IMR-90 (cell line): ENCODE measurements around the gene ACAD10. TPM values are rescaled to one million over a fixed set of nuclear protein-coding genes. Genes with fewer than 3 reads are reported as not detected.

Experiments
- ATAC-seq: fragments of 200-7000 bp; cut with Tn5 transposase; 2 replicates; pipeline ENCODE4 v1.9.1; 2020; ENCODE audit warnings: low read depth, mild to moderate bottlenecking, moderate library complexity
- BruUV-seq: library from RNA; stranded (reverse); fragments of 400-500 nt; replicated peaks from 2 replicates; lab custom pipeline; 2021; lab: Mats Ljungman, UMichigan
- CTCF ChIA-PET: fragments of 300-600 bp; formaldehyde crosslinking; extraction: SDS; loops from one replicate; lab custom pipeline; 2021; ENCODE audit warnings: antibody characterized with exemption; lab: Yijun Ruan, JAX
- POLR2A ChIA-PET: fragments of 300-600 bp; sonication (Branson Sonifier 250); formaldehyde crosslinking; loops from one replicate; lab custom pipeline; 2022; ENCODE audit warnings: antibody characterized with exemption; ENCODE audit not compliant: unreplicated experiment; lab: Charles Lee
- DNase-seq: peaks from one replicate; pipeline ENCODE4 v3.0.0; 2013
- H2AFZ ChIP-seq: replicated peaks from 2 replicates; pipeline ENCODE3; 2013; ENCODE audit warnings: low read length, mild to moderate bottlenecking; ENCODE audit not compliant: poor library complexity
- H2AK5ac ChIP-seq: 2 replicates; pipeline ENCODE4 v1.6.1; 2013; ENCODE audit warnings: low read depth, low read length, inconsistent platforms
- H2AK9ac ChIP-seq: replicated peaks from 2 replicates; pipeline ENCODE3; 2013; ENCODE audit warnings: mild to moderate bottlenecking, low read depth, low read length, moderate library complexity; ENCODE audit not compliant: poor library complexity
- H2BK120ac ChIP-seq: 2 replicates; pipeline ENCODE4 v1.6.1; 2013; ENCODE audit warnings: low read depth, low read length, inconsistent platforms
- H2BK15ac ChIP-seq: 3 replicates; pipeline ENCODE4 v1.6.1; 2013; ENCODE audit warnings: low read depth, low read length, inconsistent platforms
- H2BK20ac ChIP-seq: 2 replicates; pipeline ENCODE4 v1.6.1; 2013; ENCODE audit warnings: low read depth, mild to moderate bottlenecking, inconsistent platforms, low read length, moderate library complexity
- H2BK5ac ChIP-seq: 2 replicates; pipeline ENCODE4 v1.6.1; 2013; ENCODE audit warnings: mild to moderate bottlenecking, low read depth, low read length, inconsistent platforms; ENCODE audit not compliant: poor library complexity, severe bottlenecking
- H3K14ac ChIP-seq: replicated peaks from 2 replicates; pipeline ENCODE4 v1.6.1; 2013; ENCODE audit warnings: low read depth, low read length, inconsistent platforms
- H3K18ac ChIP-seq: 2 replicates; pipeline ENCODE4 v1.6.1; 2013; ENCODE audit warnings: low read depth, low read length, control low read depth
- H3K23ac ChIP-seq: 2 replicates; pipeline ENCODE4 v1.6.1; 2013; ENCODE audit warnings: low read depth, low read length, inconsistent platforms
- H3K27ac ChIP-seq: 2 replicates; pipeline ENCODE4 v1.5.1; 2013; ENCODE audit warnings: mild to moderate bottlenecking, control low read depth, low read length; ENCODE audit not compliant: insufficient read depth
- H3K27me3 ChIP-seq: 2 replicates; pipeline ENCODE4 v1.6.1; 2013; ENCODE audit warnings: low read length; ENCODE audit not compliant: control insufficient read depth, insufficient read depth
- H3K36me3 ChIP-seq: 2 replicates; pipeline ENCODE4 v1.6.1; 2013; ENCODE audit warnings: low read length, mixed read lengths; ENCODE audit not compliant: control insufficient read depth, insufficient read depth
- H3K4ac ChIP-seq: 2 replicates; pipeline ENCODE4 v1.6.1; 2013; ENCODE audit warnings: low read depth, low read length, inconsistent platforms
- H3K4me1 ChIP-seq: 2 replicates; pipeline ENCODE4 v1.6.1; 2013; ENCODE audit warnings: low read length, mixed read lengths; ENCODE audit not compliant: control insufficient read depth, insufficient read depth
- H3K4me2 ChIP-seq: 2 replicates; pipeline ENCODE4 v1.6.1; 2013; ENCODE audit warnings: low read depth, mild to moderate bottlenecking, control low read depth, low read length, moderate library complexity
- H3K4me3 ChIP-seq: 2 replicates; pipeline ENCODE4 v1.5.1; 2013; ENCODE audit warnings: low read depth, mild to moderate bottlenecking, control low read depth, low read length, moderate library complexity; ENCODE audit not compliant: insufficient read depth
- H3K56ac ChIP-seq: 2 replicates; pipeline ENCODE4 v1.6.1; 2013; ENCODE audit warnings: low read length, inconsistent platforms; ENCODE audit not compliant: insufficient read depth; ENCODE audit errors: extremely low read depth
- H3K79me1 ChIP-seq, 2 experiments: 2 replicates each; pipeline ENCODE4 v1.6.1; 2013; ENCODE audit warnings: low read length in 2 of 2, inconsistent platforms in 1 of 2, low read depth in 1 of 2
- H3K9ac ChIP-seq: 2 replicates; pipeline ENCODE4 v1.6.1; 2013; ENCODE audit warnings: low read depth, low read length, control low read depth
- H3K9me1 ChIP-seq: 2 replicates; pipeline ENCODE4 v1.6.1; 2013; ENCODE audit warnings: low read length, inconsistent platforms; ENCODE audit not compliant: insufficient read depth
- H3K9me3 ChIP-seq: 2 replicates; pipeline ENCODE4 v1.6.1; 2013; ENCODE audit warnings: low read length; ENCODE audit not compliant: control insufficient read depth, insufficient read depth
- H4K20me1 ChIP-seq: 2 replicates; pipeline ENCODE4 v1.6.1; 2013; ENCODE audit warnings: low read length, inconsistent platforms; ENCODE audit not compliant: insufficient read depth
- H4K5ac ChIP-seq: 2 replicates; pipeline ENCODE4 v1.6.1; 2013; ENCODE audit warnings: mild to moderate bottlenecking, low read depth, low read length, control low read depth
- H4K8ac ChIP-seq, 2 experiments: 2 replicates each; pipeline ENCODE4 v1.6.1; 2013; ENCODE audit warnings: low read depth in 2 of 2, low read length in 2 of 2, control low read depth in 1 of 2, inconsistent platforms in 1 of 2
- H4K91ac ChIP-seq: 2 replicates; pipeline ENCODE4 v1.6.1; 2013; ENCODE audit warnings: low read depth, low read length, inconsistent platforms; ENCODE audit not compliant: insufficient read depth
- CHD1 ChIP-seq: IDR thresholded peaks from 2 replicates; pipeline ENCODE4 v1.6.1; 2012; ENCODE audit warnings: low read depth, low read length, improper control_type of control experiment
- MAZ ChIP-seq: IDR thresholded peaks from 2 replicates; pipeline ENCODE4 v1.6.1; 2012; ENCODE audit warnings: low read depth, mild to moderate bottlenecking, low read length, improper control_type of control experiment, moderate library complexity, borderline replicate concordance
- RAD21 ChIP-seq: IDR thresholded peaks from 2 replicates; pipeline ENCODE4 v1.6.1; 2012; ENCODE audit warnings: low read length, improper control_type of control experiment
- RFX5 ChIP-seq: IDR thresholded peaks from 2 replicates; pipeline ENCODE4 v1.8.0; 2012; ENCODE audit warnings: low read depth, mild to moderate bottlenecking, low read length, moderate library complexity
- WGBS, 2 experiments: methylation state at CpG; one replicate each; pipeline versions ENCODE4 v1.1.5 to v1.1.7; 2013; ENCODE audit warnings: missing lambda C conversion rate in 2 of 2; ENCODE audit not compliant: insufficient read length in 1 of 2; ENCODE audit errors: extremely low coverage in 2 of 2; 5-methylcytosine and 5-hydroxymethylcytosine counted together
- dilution Hi-C: fragments of 300-500 bp; cut with HindIII; formaldehyde crosslinking; loops from one replicate; pipeline ENCODE4 v1.14.3; 2018; ENCODE audit warnings: low sequenced_read_pairs; ENCODE audit not compliant: unreplicated experiment
- in situ Hi-C: fragments of 300-500 bp; cut with MboI; formaldehyde crosslinking; loops from 3 replicates; pipeline ENCODE4 v1.14.3; 2019; ENCODE audit warnings: low sequenced_read_pairs, inconsistent platforms, mixed read lengths
- intact Hi-C: fragments of 100-400 bp; cut with micrococcal nuclease; formaldehyde crosslinking; loops from 2 replicates; pipeline ENCODE4 v1.10.0; 2022
- polyA plus RNA-seq, 3 experiments: library from polyadenylated mRNA; depleted of rRNA; stranded (reverse); fragments of >200 nt; gene quantifications; 2 replicates each; pipeline ENCODE4 v1.2.3, GENCODE V29; 2012; ENCODE audit warnings: low replicate concordance in 1 of 3
- total RNA-seq: library from RNA; depleted of rRNA; stranded (reverse); fragments of >200 nt; gene quantifications from 2 replicates; pipeline ENCODE4 v1.2.3, GENCODE V29; 2012

The ACAD10 gene
- total and polyA plus RNA-seq, 2 of the 4 experiments (the other 2 are of a cell fraction) = 12.4 to 21.0 TPM

- intact Hi-C loops = no loop called here
- Histone ChIP-seq H4K20me1 (no peaks in the 10 kb centered on the region), H3K23ac (no peak overlapping the region), H2BK5ac (no peak overlapping the region), H3K4ac (no peak overlapping the region), H3K56ac (no peak overlapping the region), H3K18ac (no peak overlapping the region), H3K27ac (no peak overlapping the region), H3K9me3 (no peaks in the 10 kb centered on the region), H2AFZ (no peak overlapping the region), H2BK120ac (no peak overlapping the region), H2AK9ac (no peak overlapping the region), H3K4me1 (peaks cover 6% of the 10 kb centered on the region; the same call in 1 of the 2 replicates), H3K36me3 (peaks cover 60% of the 10 kb centered on the region), H2BK15ac (no peak overlapping the region), H4K5ac (no peak overlapping the region), H3K79me1 (no peaks in the 10 kb centered on the region; a peak in 1 of 4 replicates), H3K4me2 (no peak overlapping the region), H2BK20ac (no peak overlapping the region), H3K14ac (no peak overlapping the region), H4K91ac (no peak overlapping the region), H2AK5ac (no peak overlapping the region), H3K9ac (no peak overlapping the region), H3K4me3 (no peak overlapping the region), H3K27me3 (no peaks in the 10 kb centered on the region), H3K9me1 (peaks cover 7% of the 10 kb centered on the region), H4K8ac (no peak overlapping the region)
- WGBS, 2 experiments = 87% methylated on average over 3 of the region's 8 CpGs; no CpG with 5 or more reads in 1 of the 2 experiments
- DNase-seq = no peak
- ATAC-seq = no peak
- dilution Hi-C loops = no loop called here
- TF ChIP-seq MAZ (no peak), RAD21 (no peak), CHD1 (no peak), RFX5 (no peak)
- no TSS peak for BruUV-seq
- in situ Hi-C loops = no loop called here
- ChIA-PET POLR2A (no interaction called here), CTCF (interaction anchor here (0.6 kb wide), 1 partner anchor 147 kb away, joined by 3 read pairs; no protein-coding TSS in a partner anchor)
Measured at GRCh38 chr12:111791507-111791906, 105.7 kb downstream of the ACAD10 start.
